Stomach (tissue), 4 donors: ENCODE data around the gene TCP11.

Source experiments
- POLR2A ChIP-seq, 4 donors: fragments of 450-650 bp; IDR thresholded peaks; one replicate each; pipeline ENCODE4 v1.6.1; 2016; ENCODE audit warnings: antibody characterized with exemption in 4 of 4, control low read depth in 2 of 4, mild to moderate bottlenecking in 1 of 4, moderate library complexity in 1 of 4
- POLR2AphosphoS5 ChIP-seq, 3 donors: sonication (generic); formaldehyde crosslinking; IDR thresholded peaks; one replicate each; pipeline ENCODE4 v1.6.1; 2016; ENCODE audit warnings: antibody characterized with exemption in 3 of 3
- TF ChIP-seq, protein P1 (sequence below), 7 experiments: fragments of 450-650 bp in 4 of 7; fragments of 200-600 bp in 3 of 7; sonication (generic) in 3 of 7; IDR thresholded peaks; one replicate each; pipeline ENCODE4 v1.5.1; 2016 to 2019; ENCODE audit warnings: antibody characterized with exemption in 7 of 7, control low read depth in 2 of 7, mild to moderate bottlenecking in 1 of 7

DNA sequence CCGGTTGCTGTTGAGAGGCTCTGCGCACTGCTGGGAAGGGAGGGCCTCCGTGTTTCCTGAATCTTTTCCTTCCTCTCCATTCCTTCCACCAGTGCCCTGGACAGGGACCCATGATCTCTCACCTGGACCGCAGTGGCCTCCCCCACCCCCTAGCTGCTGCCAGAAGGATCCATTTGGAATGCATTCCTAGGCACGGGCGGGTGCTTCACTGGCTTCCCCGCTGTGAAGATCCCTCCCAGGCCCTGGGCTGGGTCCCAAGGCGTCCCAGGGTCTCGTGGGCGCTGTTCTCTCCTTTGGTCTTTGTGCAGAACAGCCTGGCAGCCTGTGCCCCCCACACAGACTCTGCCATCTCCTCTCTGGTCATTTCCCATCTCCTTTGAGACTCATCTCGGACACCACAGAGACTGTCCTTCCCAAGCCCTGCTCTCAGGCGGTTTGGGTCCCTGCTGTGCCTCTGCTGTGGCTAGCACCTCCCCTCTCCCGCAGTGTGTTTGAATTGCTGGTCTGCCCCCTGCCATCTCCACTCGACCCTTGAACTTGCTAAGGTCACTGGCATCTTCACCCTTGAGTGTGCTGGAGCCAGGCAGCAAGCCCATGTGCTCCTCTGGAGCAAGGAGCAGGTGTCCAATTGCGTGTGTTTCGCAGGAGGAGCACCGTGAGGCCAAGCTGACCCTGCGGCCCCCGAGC lies 59.0 kb downstream of the TCP11 start:
- TF ChIP-seq, protein P1, sequence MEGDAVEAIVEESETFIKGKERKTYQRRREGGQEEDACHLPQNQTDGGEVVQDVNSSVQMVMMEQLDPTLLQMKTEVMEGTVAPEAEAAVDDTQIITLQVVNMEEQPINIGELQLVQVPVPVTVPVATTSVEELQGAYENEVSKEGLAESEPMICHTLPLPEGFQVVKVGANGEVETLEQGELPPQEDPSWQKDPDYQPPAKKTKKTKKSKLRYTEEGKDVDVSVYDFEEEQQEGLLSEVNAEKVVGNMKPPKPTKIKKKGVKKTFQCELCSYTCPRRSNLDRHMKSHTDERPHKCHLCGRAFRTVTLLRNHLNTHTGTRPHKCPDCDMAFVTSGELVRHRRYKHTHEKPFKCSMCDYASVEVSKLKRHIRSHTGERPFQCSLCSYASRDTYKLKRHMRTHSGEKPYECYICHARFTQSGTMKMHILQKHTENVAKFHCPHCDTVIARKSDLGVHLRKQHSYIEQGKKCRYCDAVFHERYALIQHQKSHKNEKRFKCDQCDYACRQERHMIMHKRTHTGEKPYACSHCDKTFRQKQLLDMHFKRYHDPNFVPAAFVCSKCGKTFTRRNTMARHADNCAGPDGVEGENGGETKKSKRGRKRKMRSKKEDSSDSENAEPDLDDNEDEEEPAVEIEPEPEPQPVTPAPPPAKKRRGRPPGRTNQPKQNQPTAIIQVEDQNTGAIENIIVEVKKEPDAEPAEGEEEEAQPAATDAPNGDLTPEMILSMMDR (IDR thresholded peaks at IDR 0.05), result no peak
- TF ChIP-seq POLR2AphosphoS5 (IDR thresholded peaks at IDR 0.05), result no peak
- no peak for TF ChIP-seq POLR2A (IDR thresholded peaks at IDR 0.05)
